Sigmoid colon (tissue), 3 donors: ENCODE measurements around the gene DCLK3.

ENCODE experiments used
- CTCF ChIP-seq, 4 experiments: fragments of 450-650 bp in 3 of 4; fragments of 200-600 bp in 1 of 4; IDR thresholded peaks; one replicate each; pipeline ENCODE4 v1.5.1; 2016 to 2019; ENCODE audit warnings: antibody characterized with exemption in 4 of 4, mild to moderate bottlenecking in 3 of 4, moderate library complexity in 2 of 4
- POLR2A ChIP-seq, 2 donors: fragments of 450-650 bp; IDR thresholded peaks; one replicate each; pipeline ENCODE4 v1.6.1; 2016; ENCODE audit warnings: antibody characterized with exemption in 2 of 2, mild to moderate bottlenecking in 2 of 2, moderate library complexity in 2 of 2

GRCh38 chr3:36765104-36765503 lies 751 bp upstream of the DCLK3 start:
- TF ChIP-seq POLR2A (IDR thresholded peaks at IDR 0.05) = no peak
- TF ChIP-seq CTCF (IDR thresholded peaks at IDR 0.05) = no peak
